ENCODE measurements around the gene TMSB4X.

Gene TMSB4X

DNA sequence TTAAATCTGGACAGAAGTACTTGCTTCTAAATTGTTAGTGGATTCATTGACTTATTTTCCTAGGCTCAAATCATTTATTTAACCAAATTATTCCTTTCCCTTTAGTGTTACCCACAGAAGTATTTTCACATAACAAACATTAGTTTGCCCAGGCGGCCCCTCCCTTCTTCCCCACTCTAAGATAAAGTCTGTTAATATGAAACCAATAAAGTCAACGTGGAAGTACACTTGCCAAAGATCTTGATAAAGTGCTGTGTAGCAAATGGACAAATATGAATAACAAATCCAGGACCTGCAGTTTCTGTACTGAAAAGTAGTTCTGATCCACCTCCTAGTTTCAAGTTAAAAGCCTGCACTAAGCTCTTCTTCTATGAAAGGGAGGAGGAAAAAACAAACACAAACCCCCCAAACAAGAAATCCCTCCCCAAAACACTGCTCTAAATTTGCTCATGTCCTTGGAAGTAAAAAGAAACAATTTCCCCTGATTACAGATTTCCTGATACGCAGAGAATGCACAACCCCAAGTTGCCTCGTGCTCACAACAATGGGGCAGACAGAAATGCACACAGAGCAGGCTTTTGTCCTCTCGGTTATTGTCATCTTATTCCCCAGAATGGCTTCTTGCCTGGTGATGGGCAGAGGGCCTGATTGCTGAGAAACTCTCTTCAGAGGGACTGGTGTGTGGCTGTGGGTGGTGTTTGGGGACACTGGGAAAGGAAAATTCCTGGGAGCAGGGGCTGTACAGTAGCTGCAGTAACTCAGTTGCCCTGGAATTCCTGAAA lies 23.2 kb downstream of the TMSB4X start:
- no peak for TF ChIP-seq GABPA (IDR thresholded peaks at IDR 0.05; ENCODE audit: low read depth)
- no peak for TF ChIP-seq POLR2AphosphoS5 (IDR thresholded peaks at IDR 0.05; ENCODE audit: low read depth)
- TF ChIP-seq CTCF (IDR thresholded peaks at IDR 0.05; ENCODE audit: insufficient read depth, low read length) = no peak
- no peak for TF ChIP-seq SPI1 (IDR thresholded peaks at IDR 0.05; ENCODE audit: borderline replicate concordance, low read depth)
- TF ChIP-seq, protein P1, sequence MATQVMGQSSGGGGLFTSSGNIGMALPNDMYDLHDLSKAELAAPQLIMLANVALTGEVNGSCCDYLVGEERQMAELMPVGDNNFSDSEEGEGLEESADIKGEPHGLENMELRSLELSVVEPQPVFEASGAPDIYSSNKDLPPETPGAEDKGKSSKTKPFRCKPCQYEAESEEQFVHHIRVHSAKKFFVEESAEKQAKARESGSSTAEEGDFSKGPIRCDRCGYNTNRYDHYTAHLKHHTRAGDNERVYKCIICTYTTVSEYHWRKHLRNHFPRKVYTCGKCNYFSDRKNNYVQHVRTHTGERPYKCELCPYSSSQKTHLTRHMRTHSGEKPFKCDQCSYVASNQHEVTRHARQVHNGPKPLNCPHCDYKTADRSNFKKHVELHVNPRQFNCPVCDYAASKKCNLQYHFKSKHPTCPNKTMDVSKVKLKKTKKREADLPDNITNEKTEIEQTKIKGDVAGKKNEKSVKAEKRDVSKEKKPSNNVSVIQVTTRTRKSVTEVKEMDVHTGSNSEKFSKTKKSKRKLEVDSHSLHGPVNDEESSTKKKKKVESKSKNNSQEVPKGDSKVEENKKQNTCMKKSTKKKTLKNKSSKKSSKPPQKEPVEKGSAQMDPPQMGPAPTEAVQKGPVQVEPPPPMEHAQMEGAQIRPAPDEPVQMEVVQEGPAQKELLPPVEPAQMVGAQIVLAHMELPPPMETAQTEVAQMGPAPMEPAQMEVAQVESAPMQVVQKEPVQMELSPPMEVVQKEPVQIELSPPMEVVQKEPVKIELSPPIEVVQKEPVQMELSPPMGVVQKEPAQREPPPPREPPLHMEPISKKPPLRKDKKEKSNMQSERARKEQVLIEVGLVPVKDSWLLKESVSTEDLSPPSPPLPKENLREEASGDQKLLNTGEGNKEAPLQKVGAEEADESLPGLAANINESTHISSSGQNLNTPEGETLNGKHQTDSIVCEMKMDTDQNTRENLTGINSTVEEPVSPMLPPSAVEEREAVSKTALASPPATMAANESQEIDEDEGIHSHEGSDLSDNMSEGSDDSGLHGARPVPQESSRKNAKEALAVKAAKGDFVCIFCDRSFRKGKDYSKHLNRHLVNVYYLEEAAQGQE (IDR thresholded peaks at IDR 0.05; ENCODE audit: insufficient replicate concordance, low read depth) = no peak
- no peaks in the 10 kb centered on the region for H3K27me3 ChIP-seq (ENCODE audit: insufficient read depth, poor library complexity, severe bottlenecking)
- no peak overlapping the region for H3K4me3 ChIP-seq (replicated peaks; ENCODE audit: insufficient read depth, low read length)
- H3K27ac ChIP-seq (replicated peaks) = no peak overlapping the region
- no peak for DNase-seq (ENCODE audit: low read depth in 1 of 2, low spot score in 1 of 2)

- no peak for DNase-seq (ENCODE audit: low read depth in 1 of 2, low spot score in 1 of 2)
- Histone ChIP-seq H3K27ac (replicated peaks) (peak overlapping the region; percentile 58), H3K27me3 (ENCODE audit: insufficient read depth, poor library complexity, severe bottlenecking) (no peaks in the 10 kb centered on the region), H3K4me3 (replicated peaks; ENCODE audit: insufficient read depth, low read length) (no peak overlapping the region)
- TF ChIP-seq, protein P1 (IDR thresholded peaks at IDR 0.05; ENCODE audit: insufficient replicate concordance, low read depth) = no peak
- no peak for TF ChIP-seq POLR2AphosphoS5 (IDR thresholded peaks at IDR 0.05; ENCODE audit: low read depth)
- no peak for TF ChIP-seq GABPA (IDR thresholded peaks at IDR 0.05; ENCODE audit: low read depth)
- TF ChIP-seq CTCF (IDR thresholded peaks at IDR 0.05; ENCODE audit: insufficient read depth, low read length) = no peak
- TF ChIP-seq SPI1 (IDR thresholded peaks at IDR 0.05; ENCODE audit: borderline replicate concordance, low read depth) = no peak
Observed at GRCh38 chrX:12999422-12999821, 24.5 kb downstream of the TMSB4X start.

- Histone ChIP-seq H3K27ac (replicated peaks) (peak overlapping the region; percentile 58), H3K27me3 (ENCODE audit: insufficient read depth, poor library complexity, severe bottlenecking) (no peaks in the 10 kb centered on the region), H3K4me3 (replicated peaks; ENCODE audit: insufficient read depth, low read length) (no peak overlapping the region)
- peak in 1 of 2 experiments; percentile 31 for DNase-seq (ENCODE audit: low read depth in 1 of 2, low spot score in 1 of 2)
- TF ChIP-seq GABPA (IDR thresholded peaks at IDR 0.05; ENCODE audit: low read depth) (no peak), SPI1 (IDR thresholded peaks at IDR 0.05; ENCODE audit: borderline replicate concordance, low read depth) (0 out of 2 replicates have a peak, but pooled peaks have one; percentile 12)
Observed at GRCh38 chrX:13000301-13000811, 25.4 kb downstream of the TMSB4X start.

GRCh38 chrX:13001097-13001496 lies 26.2 kb downstream of the TMSB4X start:
- peak overlapping the region; percentile 58 for H3K27ac ChIP-seq (replicated peaks)
- no peak for DNase-seq (ENCODE audit: low read depth in 1 of 2, low spot score in 1 of 2)
- TF ChIP-seq GABPA (IDR thresholded peaks at IDR 0.05; ENCODE audit: low read depth) (no peak), CTCF (IDR thresholded peaks at IDR 0.05; ENCODE audit: insufficient read depth, low read length) (no peak), POLR2AphosphoS5 (IDR thresholded peaks at IDR 0.05; ENCODE audit: low read depth) (no peak), SPI1 (IDR thresholded peaks at IDR 0.05; ENCODE audit: borderline replicate concordance, low read depth) (no peak)
- TF ChIP-seq, protein P1 (IDR thresholded peaks at IDR 0.05; ENCODE audit: insufficient replicate concordance, low read depth) = no peak
- H3K4me3 ChIP-seq (replicated peaks; ENCODE audit: insufficient read depth, low read length) = no peak overlapping the region
- H3K27me3 ChIP-seq (ENCODE audit: insufficient read depth, poor library complexity, severe bottlenecking) = no peaks in the 10 kb centered on the region
